ENCODE results near the gene TMEM80. TPM values are rescaled to one million over a fixed set of nuclear protein-coding genes. Genes with fewer than 3 reads are reported as not detected.

TMEM80 gene
- total RNA-seq, 6 donors from 2014 or later: 28.6 to 62.9 (median 36.1) TPM

DNA sequence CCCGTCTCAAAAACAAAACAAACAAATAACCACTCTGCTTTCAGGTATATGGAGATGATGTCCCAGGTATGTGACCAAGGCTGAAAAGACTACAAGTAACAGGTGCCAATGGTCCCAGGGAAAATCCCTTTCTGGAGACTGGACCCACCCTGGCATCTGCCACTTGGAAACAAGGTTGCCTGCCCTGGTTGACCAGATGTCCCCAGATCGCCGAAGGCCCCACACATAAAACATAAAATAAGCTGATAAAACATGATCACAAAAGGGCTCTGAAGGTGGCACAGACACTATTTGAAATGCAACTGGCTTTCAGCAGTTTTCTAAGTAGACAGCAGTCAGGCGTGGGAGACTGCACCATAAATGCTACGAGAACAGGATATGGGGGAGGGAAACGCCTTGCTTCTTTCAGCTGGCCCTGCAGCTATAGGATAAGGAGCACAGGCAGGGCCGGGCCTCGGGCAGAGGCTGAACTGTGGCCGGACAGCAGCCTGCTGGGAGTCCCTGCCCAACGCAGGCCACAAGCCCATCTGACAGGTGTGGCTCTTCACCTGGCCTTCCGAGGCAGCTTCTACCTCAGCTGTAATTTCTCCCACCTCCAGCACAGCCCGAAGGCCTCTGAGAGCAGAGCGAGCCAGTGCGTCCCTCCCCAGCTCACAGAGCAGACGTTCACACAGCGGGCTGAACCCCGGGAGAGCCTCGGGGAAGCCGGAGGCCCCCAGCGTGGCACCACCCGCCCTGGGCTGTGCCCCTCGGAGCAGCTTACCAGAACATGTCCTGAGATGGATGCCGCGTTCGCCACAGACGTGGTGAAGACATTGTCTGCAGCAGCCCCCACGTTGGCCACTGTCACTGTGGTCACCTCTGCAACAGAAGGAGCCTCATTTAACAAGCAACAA, 4.6 kb upstream of the TMEM80 start:
- 81 to 89% methylated on average over 15 to 27 of the region's 27 CpGs for WGBS, 2 donors
- H3K4me1 ChIP-seq: peaks cover 14 to 21% (median 17%) of the 10 kb centered on the region in 4 donors
- H3K4me3 ChIP-seq: no peak overlapping the region
- DNase-seq (no peak), ATAC-seq (ENCODE audit: low FRiP score in 2 of 2) (no peak)
- no peak for TF ChIP-seq POLR2AphosphoS5 (IDR thresholded peaks at IDR 0.05)
- TF ChIP-seq, protein P1, sequence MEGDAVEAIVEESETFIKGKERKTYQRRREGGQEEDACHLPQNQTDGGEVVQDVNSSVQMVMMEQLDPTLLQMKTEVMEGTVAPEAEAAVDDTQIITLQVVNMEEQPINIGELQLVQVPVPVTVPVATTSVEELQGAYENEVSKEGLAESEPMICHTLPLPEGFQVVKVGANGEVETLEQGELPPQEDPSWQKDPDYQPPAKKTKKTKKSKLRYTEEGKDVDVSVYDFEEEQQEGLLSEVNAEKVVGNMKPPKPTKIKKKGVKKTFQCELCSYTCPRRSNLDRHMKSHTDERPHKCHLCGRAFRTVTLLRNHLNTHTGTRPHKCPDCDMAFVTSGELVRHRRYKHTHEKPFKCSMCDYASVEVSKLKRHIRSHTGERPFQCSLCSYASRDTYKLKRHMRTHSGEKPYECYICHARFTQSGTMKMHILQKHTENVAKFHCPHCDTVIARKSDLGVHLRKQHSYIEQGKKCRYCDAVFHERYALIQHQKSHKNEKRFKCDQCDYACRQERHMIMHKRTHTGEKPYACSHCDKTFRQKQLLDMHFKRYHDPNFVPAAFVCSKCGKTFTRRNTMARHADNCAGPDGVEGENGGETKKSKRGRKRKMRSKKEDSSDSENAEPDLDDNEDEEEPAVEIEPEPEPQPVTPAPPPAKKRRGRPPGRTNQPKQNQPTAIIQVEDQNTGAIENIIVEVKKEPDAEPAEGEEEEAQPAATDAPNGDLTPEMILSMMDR (IDR thresholded peaks at IDR 0.05): no peak
- no peak for TF ChIP-seq POLR2A (IDR thresholded peaks at IDR 0.05)
- TF ChIP-seq EP300 (IDR thresholded peaks at IDR 0.05): no peak
- no peaks in the 10 kb centered on the region for H3K27me3 ChIP-seq
- H3K27ac ChIP-seq: no peak overlapping the region
- H3K36me3 ChIP-seq: peaks cover 0 to 40% (median 24%) of the 10 kb centered on the region in 4 donors
- no peaks in the 10 kb centered on the region for H3K9me3 ChIP-seq

DNA sequence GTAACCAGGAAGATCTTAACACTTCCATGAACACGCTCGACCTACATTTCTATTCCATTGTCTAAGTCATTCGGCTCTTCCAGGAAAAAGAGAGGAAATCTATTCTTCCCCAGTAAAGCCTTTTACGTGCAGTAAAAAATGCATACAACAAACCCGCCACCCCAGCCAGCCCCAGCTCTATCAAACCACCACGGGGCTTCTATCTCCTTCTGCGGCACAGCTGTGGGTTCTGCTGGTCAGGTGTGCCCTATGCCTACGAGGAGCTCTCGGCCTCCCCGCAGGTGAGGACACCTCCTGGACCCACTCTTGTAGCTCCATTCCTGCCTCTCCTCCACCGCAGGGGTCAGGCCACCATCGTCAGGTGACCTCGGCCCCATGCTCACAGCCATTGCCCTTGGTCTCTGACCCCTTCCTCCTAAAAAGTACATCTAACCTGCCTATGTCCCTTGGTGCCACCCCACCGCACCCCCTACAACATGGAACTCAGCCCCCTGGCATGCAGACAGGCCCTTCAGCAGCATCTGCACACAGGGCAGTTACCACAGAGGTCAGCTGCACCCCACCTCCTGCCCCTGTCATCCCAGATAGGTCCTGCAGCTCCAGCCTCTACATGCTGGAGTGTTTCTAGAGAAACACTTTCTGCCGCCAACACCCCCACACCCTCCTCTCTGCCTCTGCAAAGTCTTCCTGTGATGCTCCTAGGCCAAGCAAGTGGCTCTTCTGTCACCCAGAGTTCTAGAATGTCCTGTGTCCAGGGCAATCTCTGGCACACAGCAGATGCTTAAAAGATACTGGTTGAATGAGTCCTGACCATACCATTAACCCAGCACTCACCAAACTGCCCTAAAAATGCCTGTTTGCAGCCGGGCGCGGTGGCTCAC, 3.7 kb upstream of the TMEM80 start:
- no peak overlapping the region for H3K27ac ChIP-seq

DNA sequence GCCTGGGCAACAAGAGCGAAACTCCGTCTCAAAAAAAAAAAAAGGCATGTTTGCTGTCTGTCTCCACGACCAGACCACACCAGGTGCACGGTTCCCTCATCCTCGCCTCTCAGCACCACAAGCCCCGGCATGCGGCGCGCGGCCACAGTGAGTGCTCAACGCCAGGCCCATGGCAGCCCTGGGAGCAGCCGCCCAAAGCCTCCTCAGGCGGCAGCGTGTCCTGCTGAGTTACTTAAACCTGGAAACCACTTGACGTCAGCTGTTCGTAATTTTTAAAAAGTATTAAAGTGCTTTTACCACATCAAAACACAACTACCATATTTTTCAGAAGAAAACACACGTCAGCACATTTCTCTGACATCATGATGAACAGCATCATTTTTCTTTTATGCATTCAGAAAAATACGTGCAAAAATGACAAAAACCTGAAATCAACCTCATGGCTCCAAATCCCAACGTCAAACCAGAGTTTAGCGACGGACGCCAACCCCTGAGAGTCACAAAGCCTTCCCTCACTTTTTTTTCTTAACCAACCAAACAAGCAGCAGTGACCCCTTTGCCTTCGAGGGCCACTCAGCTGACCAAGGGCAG, 2.7 kb upstream of the TMEM80 start:
- Histone ChIP-seq H3K36me3 (peaks cover 0 to 22% (median 12%) of the 10 kb centered on the region in 4 donors), H3K27me3 (no peaks in the 10 kb centered on the region), H3K4me3 (peak overlapping the region in 1 of 4 donors; percentile 87), H3K4me1 (peaks cover 28 to 39% (median 31%) of the 10 kb centered on the region in 4 donors), H3K9me3 (no peaks in the 10 kb centered on the region), H3K27ac (peak overlapping the region in 2 of 4 donors; percentile 42 to 100)
- no peak for TF ChIP-seq EP300 (IDR thresholded peaks at IDR 0.05)
- TF ChIP-seq POLR2A (IDR thresholded peaks at IDR 0.05): no peak
- TF ChIP-seq, protein P1 (IDR thresholded peaks at IDR 0.05): no peak
- WGBS, 2 donors: 73 to 83% methylated on average over 23 of the region's 23 CpGs
- peak in 1 of 2 donors; percentile 86 for DNase-seq
- no peak for ATAC-seq (ENCODE audit: low FRiP score in 2 of 2)

More for the DNA sequence above, 3.7 kb upstream of the TMEM80 start:
- Histone ChIP-seq H3K27me3 (no peaks in the 10 kb centered on the region), H3K9me3 (no peaks in the 10 kb centered on the region), H3K36me3 (peaks cover 0 to 31% (median 18%) of the 10 kb centered on the region in 4 donors), H3K4me1 (peaks cover 22 to 29% (median 24%) of the 10 kb centered on the region in 4 donors), H3K4me3 (no peak overlapping the region)
- DNase-seq: no peak
- TF ChIP-seq POLR2AphosphoS5 (IDR thresholded peaks at IDR 0.05): no peak
- TF ChIP-seq EP300 (IDR thresholded peaks at IDR 0.05): no peak
- TF ChIP-seq, protein P1 (IDR thresholded peaks at IDR 0.05): no peak
- no peak for TF ChIP-seq POLR2A (IDR thresholded peaks at IDR 0.05)
- ATAC-seq (ENCODE audit: low FRiP score in 2 of 2): no peak
- WGBS, 2 donors: 93 to 94% methylated on average over 18 of the region's 18 CpGs

DNA sequence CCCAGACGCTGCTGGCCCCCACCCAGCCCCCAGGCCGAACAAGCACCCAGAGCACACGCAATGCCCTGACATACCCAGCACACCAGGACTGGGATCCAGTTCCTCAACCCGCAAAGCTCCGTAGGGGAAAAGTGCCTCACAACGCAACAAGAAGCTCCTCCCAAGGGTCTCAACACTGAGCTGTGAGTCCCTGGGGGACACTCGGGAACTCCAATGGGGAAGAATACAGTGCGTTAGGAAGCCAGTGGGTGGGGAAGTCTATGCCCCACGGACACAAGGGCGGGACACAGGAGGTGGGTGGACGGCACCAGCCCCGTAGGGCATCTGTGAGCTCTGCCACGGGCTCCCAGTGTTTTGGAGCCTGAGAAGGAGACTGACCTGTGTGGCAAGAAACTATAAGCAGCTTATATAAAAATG, 2.2 kb upstream of the TMEM80 start:
- TF ChIP-seq POLR2A (IDR thresholded peaks at IDR 0.05) (no peak), POLR2AphosphoS5 (IDR thresholded peaks at IDR 0.05) (no peak), EP300 (IDR thresholded peaks at IDR 0.05) (no peak)
- TF ChIP-seq, protein P1 (IDR thresholded peaks at IDR 0.05): no peak
- ATAC-seq (ENCODE audit: low FRiP score in 2 of 2) (no peak), DNase-seq (no peak)
- Histone ChIP-seq H3K9me3 (no peaks in the 10 kb centered on the region), H3K36me3 (peaks cover 0 to 17% (median 9%) of the 10 kb centered on the region in 4 donors), H3K4me1 (peaks cover 28 to 44% (median 33%) of the 10 kb centered on the region in 4 donors), H3K27ac (peak overlapping the region in 3 of 4 donors; percentile 34 to 100 (median 100)), H3K4me3 (peak overlapping the region in 2 of 4 donors; percentile 87 to 98), H3K27me3 (no peaks in the 10 kb centered on the region)
- WGBS, 2 donors: 40 to 55% methylated on average over 12 to 13 of the region's 13 CpGs
